ENCODE results near the gene RGP1.

RGP1 gene

DNA sequence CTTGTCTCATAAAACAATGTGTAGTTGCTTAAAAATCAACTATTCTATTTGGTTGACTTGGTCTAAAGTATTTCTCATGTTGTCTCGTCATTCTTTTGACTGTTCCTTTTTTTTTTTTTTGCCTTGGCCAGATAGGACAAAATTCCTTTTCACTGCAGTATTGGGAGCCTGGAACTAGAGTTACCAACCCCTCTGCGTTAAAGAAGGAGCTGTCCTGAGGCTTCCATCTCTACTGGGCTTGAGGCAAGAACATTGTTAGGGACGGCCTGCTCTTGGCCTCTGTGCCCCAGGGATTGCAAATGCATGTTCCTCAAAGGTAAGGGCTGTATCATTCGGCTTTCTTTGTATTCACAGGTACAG, 40.9 kb downstream of the RGP1 start:
- H3K4me2 ChIP-seq (ENCODE audit: low read length) = no peak overlapping the region
- H3K27ac ChIP-seq (ENCODE audit: low read depth, low read length) = no peak overlapping the region
- H3K36me3 ChIP-seq (ENCODE audit: control insufficient read depth, low read length) = no peaks in the 10 kb centered on the region
- no peak overlapping the region for H3K4me3 ChIP-seq (ENCODE audit: low read length)
- no peaks in the 10 kb centered on the region for H4K20me1 ChIP-seq (ENCODE audit: control insufficient read depth, insufficient read depth, low read depth, low read length)
- no peaks in the 10 kb centered on the region for H3K4me1 ChIP-seq (ENCODE audit: control insufficient read depth, low read length)
- H3F3A ChIP-seq (ENCODE audit: control insufficient read depth, insufficient read depth) = no peaks in the 10 kb centered on the region
- H3K79me2 ChIP-seq (ENCODE audit: control insufficient read depth, low read length) = no peaks in the 10 kb centered on the region
- no peaks in the 10 kb centered on the region for H3K9me2 ChIP-seq (replicated peaks; ENCODE audit: control insufficient read depth, low read length)
- no peaks in the 10 kb centered on the region for H3K9me3 ChIP-seq (ENCODE audit: control insufficient read depth, insufficient read depth, low read length)
- no peaks in the 10 kb centered on the region for H3K27me3 ChIP-seq (ENCODE audit: control insufficient read depth, low read length)
- TF ChIP-seq CTCF (IDR thresholded peaks at IDR 0.05; ENCODE audit: low read depth, low read length, poor library complexity, severe bottlenecking) (no peak), EZH2phosphoT487 (IDR thresholded peaks at IDR 0.05; ENCODE audit: borderline replicate concordance, low read length) (no peak)

GRCh38 chr9:35790385-35791296, 41.6 kb downstream of the RGP1 start:
- no peak overlapping the region for H3K4me3 ChIP-seq (ENCODE audit: low read length)
- H3K9me3 ChIP-seq (ENCODE audit: control insufficient read depth, insufficient read depth, low read length) = no peaks in the 10 kb centered on the region
- no peaks in the 10 kb centered on the region for H3K36me3 ChIP-seq (ENCODE audit: control insufficient read depth, low read length)
- H3K9me2 ChIP-seq (replicated peaks; ENCODE audit: control insufficient read depth, low read length) = no peaks in the 10 kb centered on the region
- no peaks in the 10 kb centered on the region for H3K79me2 ChIP-seq (ENCODE audit: control insufficient read depth, low read length)
- no peak overlapping the region for H3K4me2 ChIP-seq (ENCODE audit: low read length)
- H3K27ac ChIP-seq (ENCODE audit: low read depth, low read length) = no peak overlapping the region
- H3K27me3 ChIP-seq (ENCODE audit: control insufficient read depth, low read length) = no peaks in the 10 kb centered on the region
- TF ChIP-seq CTCF (IDR thresholded peaks at IDR 0.05; ENCODE audit: low read depth, low read length, poor library complexity, severe bottlenecking) (peak; percentile 94), EZH2phosphoT487 (IDR thresholded peaks at IDR 0.05; ENCODE audit: borderline replicate concordance, low read length) (no peak)
- H4K20me1 ChIP-seq (ENCODE audit: control insufficient read depth, insufficient read depth, low read depth, low read length) = no peaks in the 10 kb centered on the region
- H3F3A ChIP-seq (ENCODE audit: control insufficient read depth, insufficient read depth) = no peaks in the 10 kb centered on the region
- H3K4me1 ChIP-seq (ENCODE audit: control insufficient read depth, low read length) = no peaks in the 10 kb centered on the region

DNA sequence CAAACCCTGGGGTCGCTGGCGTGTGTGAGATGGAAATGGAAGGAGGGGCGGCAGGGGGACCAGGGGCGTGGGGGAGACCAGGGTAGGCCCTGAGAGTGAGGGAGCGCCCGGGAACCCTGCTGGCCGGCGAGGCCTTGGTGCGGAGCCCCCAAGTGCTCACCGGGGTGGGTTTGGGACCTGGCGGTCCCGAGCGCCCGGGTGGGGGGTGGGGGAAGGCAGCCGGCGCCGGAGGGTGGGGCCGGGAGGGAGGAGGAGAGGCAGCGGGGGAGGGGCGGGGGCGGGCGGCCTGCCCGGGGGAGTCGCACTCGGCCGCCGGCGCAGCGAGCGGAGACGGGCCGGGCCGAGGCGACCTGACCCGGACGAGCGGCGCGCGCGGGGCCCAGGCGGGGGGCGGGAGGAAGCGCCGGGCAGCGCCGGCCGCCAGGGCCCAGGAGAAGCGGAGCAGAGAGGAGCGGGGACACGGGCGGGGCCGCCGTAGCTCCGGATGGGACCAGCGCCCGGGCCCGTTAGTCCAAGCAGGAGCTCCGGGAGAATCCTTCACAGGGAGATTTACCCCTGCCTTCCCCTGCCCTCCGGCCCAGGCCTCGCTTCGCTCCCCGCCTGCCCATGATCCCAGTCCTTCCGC, 42.3 kb downstream of the RGP1 start, which contains the start of gene NPR2:
Gene NPR2, plus strand, starts transcription at position 295 of the 625 bp plus-strand sequence. CDS start 818 bp downstream, outside the sequence.
- no peak within 1 kb of the TSS for H3K27ac ChIP-seq (ENCODE audit: low read depth, low read length)
- no peaks in the 10 kb centered on the region for H3K9me2 ChIP-seq (replicated peaks; ENCODE audit: control insufficient read depth, low read length)
- no peak within 1 kb of the TSS for H3K4me2 ChIP-seq (ENCODE audit: low read length)
- no peaks in the 10 kb centered on the region for H3K9me3 ChIP-seq (ENCODE audit: control insufficient read depth, insufficient read depth, low read length)
- no peaks in the 10 kb centered on the region for H3K4me1 ChIP-seq (ENCODE audit: control insufficient read depth, low read length)
- no peak for TF ChIP-seq EZH2phosphoT487 (IDR thresholded peaks at IDR 0.05; ENCODE audit: borderline replicate concordance, low read length)
- no peak for TF ChIP-seq CTCF (IDR thresholded peaks at IDR 0.05; ENCODE audit: low read depth, low read length, poor library complexity, severe bottlenecking)
- no peak within 1 kb of the TSS for H3K4me3 ChIP-seq (ENCODE audit: low read length)
- H3F3A ChIP-seq (ENCODE audit: control insufficient read depth, insufficient read depth) = no peaks in the 10 kb centered on the region
- no peaks in the 10 kb centered on the region for H3K79me2 ChIP-seq (ENCODE audit: control insufficient read depth, low read length)
- no peaks in the 10 kb centered on the region for H3K27me3 ChIP-seq (ENCODE audit: control insufficient read depth, low read length)
- no peaks in the 10 kb centered on the region for H3K36me3 ChIP-seq (ENCODE audit: control insufficient read depth, low read length)
- no peaks in the 10 kb centered on the region for H4K20me1 ChIP-seq (ENCODE audit: control insufficient read depth, insufficient read depth, low read depth, low read length)

Data from DOHH2 (cell line).